ENCODE data around the gene BATF. TPM values are rescaled to one million over a fixed set of nuclear protein-coding genes. Genes with fewer than 3 reads are reported as not detected.

The BATF gene
- polyA plus RNA-seq, 1 experiment: not detected

DNA sequence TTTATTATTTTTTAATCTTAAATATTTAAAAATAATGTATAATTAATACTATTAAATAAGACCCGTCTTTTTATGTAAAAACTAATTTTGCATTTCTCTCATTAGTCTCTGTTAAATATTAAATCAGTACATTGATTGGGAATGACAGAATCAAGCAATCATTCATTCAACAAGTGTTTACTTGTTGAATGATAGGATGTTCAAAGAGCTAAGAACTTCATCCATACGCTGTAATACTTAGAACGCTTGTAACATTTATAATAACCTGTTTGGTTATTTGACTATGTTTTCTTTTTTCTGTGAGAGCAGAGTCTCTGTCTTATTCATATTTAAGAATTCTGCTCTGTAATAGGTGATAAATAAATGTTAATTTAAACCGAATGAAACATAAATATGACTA, 2.9 kb upstream of the BATF start:
- POLR2A ChIA-PET: no interaction called here
- CTCF ChIA-PET: interaction anchor here (0.5 to 2.2 kb wide), 3 partner anchors 42 to 216 kb away, joined by 3 to 7 read pairs (median 3); no protein-coding TSS in a partner anchor
- TF ChIP-seq, protein P1, sequence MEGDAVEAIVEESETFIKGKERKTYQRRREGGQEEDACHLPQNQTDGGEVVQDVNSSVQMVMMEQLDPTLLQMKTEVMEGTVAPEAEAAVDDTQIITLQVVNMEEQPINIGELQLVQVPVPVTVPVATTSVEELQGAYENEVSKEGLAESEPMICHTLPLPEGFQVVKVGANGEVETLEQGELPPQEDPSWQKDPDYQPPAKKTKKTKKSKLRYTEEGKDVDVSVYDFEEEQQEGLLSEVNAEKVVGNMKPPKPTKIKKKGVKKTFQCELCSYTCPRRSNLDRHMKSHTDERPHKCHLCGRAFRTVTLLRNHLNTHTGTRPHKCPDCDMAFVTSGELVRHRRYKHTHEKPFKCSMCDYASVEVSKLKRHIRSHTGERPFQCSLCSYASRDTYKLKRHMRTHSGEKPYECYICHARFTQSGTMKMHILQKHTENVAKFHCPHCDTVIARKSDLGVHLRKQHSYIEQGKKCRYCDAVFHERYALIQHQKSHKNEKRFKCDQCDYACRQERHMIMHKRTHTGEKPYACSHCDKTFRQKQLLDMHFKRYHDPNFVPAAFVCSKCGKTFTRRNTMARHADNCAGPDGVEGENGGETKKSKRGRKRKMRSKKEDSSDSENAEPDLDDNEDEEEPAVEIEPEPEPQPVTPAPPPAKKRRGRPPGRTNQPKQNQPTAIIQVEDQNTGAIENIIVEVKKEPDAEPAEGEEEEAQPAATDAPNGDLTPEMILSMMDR (IDR thresholded peaks at IDR 0.05; ENCODE audit: low read depth, low read length): no peak

DNA sequence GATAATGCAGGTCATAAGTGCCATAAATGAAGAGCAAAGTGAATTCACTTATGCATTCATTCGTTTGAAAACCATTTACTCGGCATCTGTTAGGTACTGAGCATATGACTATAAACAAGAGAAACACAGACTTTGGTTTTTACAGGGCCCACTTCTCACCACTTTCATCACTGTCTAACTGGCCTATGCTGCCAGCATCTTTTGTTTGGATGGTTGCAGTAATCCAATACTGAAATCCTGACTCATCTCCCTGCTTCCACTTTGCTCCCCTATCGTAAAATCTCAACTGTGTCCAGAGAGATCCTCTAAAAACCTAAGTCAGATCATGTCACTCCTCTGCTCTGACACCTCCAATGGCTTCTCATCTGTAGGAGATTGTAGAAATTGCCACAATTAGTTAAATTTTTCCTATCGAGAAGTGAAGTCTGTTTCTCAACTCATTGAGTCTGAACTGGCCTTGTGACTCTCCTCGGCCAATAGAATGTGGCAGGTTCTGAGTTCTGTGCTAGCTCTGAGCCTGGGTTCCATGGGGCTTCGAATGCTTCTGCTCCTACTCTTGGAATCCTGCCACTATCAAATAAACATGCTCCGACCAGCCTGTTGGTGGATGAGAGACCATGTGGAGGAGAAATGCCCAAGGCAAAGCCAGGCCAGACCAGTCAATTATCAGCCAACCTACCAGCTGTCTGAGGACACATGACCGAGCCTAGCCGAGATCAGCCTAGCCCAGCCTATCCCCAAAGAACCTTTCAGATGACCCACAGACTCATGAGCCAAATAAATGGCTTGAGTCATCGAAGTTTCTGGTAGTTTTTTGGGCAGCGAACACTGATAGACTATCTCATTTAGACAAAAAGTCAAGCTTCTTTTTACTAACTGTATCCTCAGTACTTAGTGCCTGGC, 2.2 kb upstream of the BATF start:
- Histone ChIP-seq H3K9me3 (ENCODE audit: control insufficient read depth, insufficient read depth, low read length) (no peaks in the 10 kb centered on the region; the same call in 1 of the 2 replicates), H3K4me3 (ENCODE audit: low read depth, low read length) (no peak overlapping the region), H3K27ac (ENCODE audit: low read depth, low read length) (peak overlapping the region; percentile 11), H3K27me3 (ENCODE audit: control insufficient read depth, insufficient read depth, low read length) (peaks cover 20% of the 10 kb centered on the region)
- ChIA-PET CTCF (interaction anchor here (0.5 to 2.2 kb wide), 3 partner anchors 41 to 216 kb away, joined by 3 to 7 read pairs (median 3); no protein-coding TSS in a partner anchor), POLR2A (no interaction called here)
- DNase-seq (ENCODE audit: low read depth, low spot score): peak; percentile 4
- TF ChIP-seq, protein P1 (IDR thresholded peaks at IDR 0.05; ENCODE audit: low read depth, low read length): no peak

More for the DNA sequence above, 2.9 kb upstream of the BATF start:
- H3K27me3 ChIP-seq (ENCODE audit: control insufficient read depth, insufficient read depth, low read length): peaks cover 24% of the 10 kb centered on the region
- H3K4me3 ChIP-seq (ENCODE audit: low read depth, low read length): no peak overlapping the region
- no peak for DNase-seq (ENCODE audit: low read depth, low spot score)
- no peak overlapping the region for H3K27ac ChIP-seq (ENCODE audit: low read depth, low read length)
- no peaks in the 10 kb centered on the region; the same call in none of the 2 replicates for H3K9me3 ChIP-seq (ENCODE audit: control insufficient read depth, insufficient read depth, low read length)

GRCh38 chr14:75520852-75521251, 1.4 kb upstream of the BATF start:
- TF ChIP-seq, protein P1 (IDR thresholded peaks at IDR 0.05; ENCODE audit: low read depth, low read length): no peak
- no peaks in the 10 kb centered on the region; the same call in 1 of the 2 replicates for H3K9me3 ChIP-seq (ENCODE audit: control insufficient read depth, insufficient read depth, low read length)
- no peak overlapping the region for H3K4me3 ChIP-seq (ENCODE audit: low read depth, low read length)
- H3K27me3 ChIP-seq (ENCODE audit: control insufficient read depth, insufficient read depth, low read length): peaks cover 12% of the 10 kb centered on the region
- no peak for DNase-seq (ENCODE audit: low read depth, low spot score)
- H3K27ac ChIP-seq (ENCODE audit: low read depth, low read length): no peak overlapping the region
- ChIA-PET CTCF (no interaction called here), POLR2A (no interaction called here)

GRCh38 chr14:75521415-75522199, 662 bp upstream of the BATF start:
- ChIA-PET POLR2A (no interaction called here), CTCF (no interaction called here)
- Histone ChIP-seq H3K9me3 (ENCODE audit: control insufficient read depth, insufficient read depth, low read length) (no peaks in the 10 kb centered on the region; the same call in 1 of the 2 replicates), H3K4me3 (ENCODE audit: low read depth, low read length) (no peak overlapping the region), H3K27ac (ENCODE audit: low read depth, low read length) (no peak overlapping the region), H3K27me3 (ENCODE audit: control insufficient read depth, insufficient read depth, low read length) (peaks cover 7% of the 10 kb centered on the region)
- no peak for DNase-seq (ENCODE audit: low read depth, low spot score)
- TF ChIP-seq, protein P1 (IDR thresholded peaks at IDR 0.05; ENCODE audit: low read depth, low read length): no peak

Measured in AG04450 (cell line).